ENCODE measurements around the gene PGM2L1.
A peak's percentile ranks its signal among the peaks of the same experiment; 100 is the strongest.

Gene PGM2L1

DNA sequence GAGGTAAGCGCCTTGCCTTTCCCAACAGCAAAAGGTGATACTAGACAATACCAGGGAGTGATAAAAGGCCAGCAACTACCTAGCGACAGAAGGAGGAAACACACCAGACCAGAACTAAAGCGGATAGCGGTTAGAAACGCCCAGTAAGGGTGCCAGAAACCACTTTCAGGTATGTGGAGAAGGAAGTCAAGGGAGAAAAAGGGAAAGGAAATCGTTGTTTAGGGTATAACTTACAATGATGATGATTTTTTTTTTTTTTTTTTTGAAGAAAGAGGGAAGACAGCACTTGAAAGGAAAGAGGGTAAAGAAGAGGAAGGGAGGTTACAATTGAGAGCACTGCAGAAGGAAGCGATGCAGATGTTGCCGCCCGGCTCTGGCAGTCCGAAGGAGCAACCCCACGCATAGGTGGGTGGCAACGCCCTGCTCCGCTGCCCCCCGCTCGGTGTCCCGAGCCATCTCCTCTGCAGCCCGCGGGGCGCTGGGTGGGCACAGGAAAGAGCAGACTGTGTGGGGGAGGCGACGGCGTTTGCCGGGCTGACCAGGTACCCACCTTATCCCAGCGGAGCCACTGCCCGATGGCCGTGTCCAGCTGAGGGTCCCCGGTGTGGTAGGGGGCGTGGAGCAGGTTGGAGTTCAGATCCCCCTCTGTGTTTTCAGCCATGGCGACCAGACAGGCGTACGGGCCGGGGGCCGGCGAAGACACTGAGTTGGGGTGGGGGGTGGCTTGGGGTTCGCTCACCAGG, 561 bp downstream of the PGM2L1 start:
- Histone ChIP-seq H3K4me3 (ENCODE audit: low read length) (peak overlapping the region; percentile 84), H3K9me3 (ENCODE audit: control insufficient read depth, low read length) (no peaks in the 10 kb centered on the region), H3K9ac (ENCODE audit: low read length) (peak overlapping the region; percentile 87), H3K4me1 (ENCODE audit: control insufficient read depth, insufficient read depth, low read length) (peaks cover 5% of the 10 kb centered on the region), H3K36me3 (ENCODE audit: control insufficient read depth, insufficient read depth, low read length, severe bottlenecking) (no peaks in the 10 kb centered on the region), H3K27me3 (replicated peaks; ENCODE audit: control insufficient read depth, insufficient read depth, low read length) (no peaks in the 10 kb centered on the region)
- peak; percentile 53 for DNase-seq (ENCODE audit: low read depth)

DNA sequence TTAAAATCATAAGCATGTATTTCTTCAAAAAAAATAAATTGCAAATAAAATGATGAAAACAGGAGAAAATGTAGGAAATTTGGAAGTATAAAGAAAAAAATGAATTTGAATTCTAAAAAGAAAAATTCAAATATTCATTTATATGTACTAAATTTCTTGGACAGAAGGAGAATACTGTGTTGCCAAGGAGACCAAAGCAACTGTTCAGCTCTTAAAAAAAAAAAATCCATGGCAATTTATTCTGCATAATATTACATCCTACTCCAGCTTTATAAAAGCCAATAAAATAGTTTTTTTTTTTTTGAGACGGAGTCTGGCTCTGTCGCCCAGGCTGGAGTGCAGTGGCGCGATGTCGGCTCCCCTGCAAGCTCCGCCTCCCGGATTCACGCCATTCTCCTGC, 6.0 kb downstream of the PGM2L1 start:
- H3K36me3 ChIP-seq (ENCODE audit: control insufficient read depth, insufficient read depth, low read length, severe bottlenecking) = no peaks in the 10 kb centered on the region
- H3K27me3 ChIP-seq (replicated peaks; ENCODE audit: control insufficient read depth, insufficient read depth, low read length) = no peaks in the 10 kb centered on the region
- DNase-seq (ENCODE audit: low read depth) = no peak
- H3K9ac ChIP-seq (ENCODE audit: low read length) = no peak overlapping the region
- H3K9me3 ChIP-seq (ENCODE audit: control insufficient read depth, low read length) = no peaks in the 10 kb centered on the region
- H3K4me3 ChIP-seq (ENCODE audit: low read length) = no peak overlapping the region
- H3K4me1 ChIP-seq (ENCODE audit: control insufficient read depth, insufficient read depth, low read length) = peaks cover under 1% of the 10 kb centered on the region

- no peaks in the 10 kb centered on the region for H3K4me1 ChIP-seq (ENCODE audit: control insufficient read depth, insufficient read depth, low read length)
- no peaks in the 10 kb centered on the region for H3K9me3 ChIP-seq (ENCODE audit: control insufficient read depth, low read length)
- H3K9ac ChIP-seq (ENCODE audit: low read length) = no peak overlapping the region
- H3K27me3 ChIP-seq (replicated peaks; ENCODE audit: control insufficient read depth, insufficient read depth, low read length) = no peaks in the 10 kb centered on the region
- H3K4me3 ChIP-seq (ENCODE audit: low read length) = no peak overlapping the region
- H3K36me3 ChIP-seq (ENCODE audit: control insufficient read depth, insufficient read depth, low read length, severe bottlenecking) = no peaks in the 10 kb centered on the region
- DNase-seq (ENCODE audit: low read depth) = no peak
Measured at GRCh38 chr11:74391193-74391592, 7.0 kb downstream of the PGM2L1 start.

DNA sequence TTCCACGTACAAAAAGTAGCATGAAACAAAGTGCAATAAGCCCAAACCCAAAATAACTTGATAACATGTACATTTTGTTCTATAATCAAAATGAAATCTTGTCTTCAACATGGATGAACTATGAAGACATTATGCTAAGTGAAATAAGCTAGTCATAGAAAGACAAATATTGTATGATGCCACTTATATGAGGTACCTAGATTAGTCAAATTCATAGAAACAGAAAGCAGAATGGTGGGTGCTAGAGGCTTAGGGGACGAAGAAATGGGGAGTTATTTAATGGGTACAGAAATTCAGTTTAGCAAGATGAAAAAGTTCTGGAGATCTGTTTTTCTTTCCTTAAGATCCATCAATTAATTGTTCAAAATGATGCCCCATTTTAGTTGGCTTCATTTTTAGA, 7.5 kb downstream of the PGM2L1 start:
- DNase-seq (ENCODE audit: low read depth) = no peak
- Histone ChIP-seq H3K4me3 (ENCODE audit: low read length) (no peak overlapping the region), H3K4me1 (ENCODE audit: control insufficient read depth, insufficient read depth, low read length) (no peaks in the 10 kb centered on the region), H3K36me3 (ENCODE audit: control insufficient read depth, insufficient read depth, low read length, severe bottlenecking) (no peaks in the 10 kb centered on the region), H3K9me3 (ENCODE audit: control insufficient read depth, low read length) (no peaks in the 10 kb centered on the region), H3K27me3 (replicated peaks; ENCODE audit: control insufficient read depth, insufficient read depth, low read length) (no peaks in the 10 kb centered on the region), H3K9ac (ENCODE audit: low read length) (no peak overlapping the region)

DNA sequence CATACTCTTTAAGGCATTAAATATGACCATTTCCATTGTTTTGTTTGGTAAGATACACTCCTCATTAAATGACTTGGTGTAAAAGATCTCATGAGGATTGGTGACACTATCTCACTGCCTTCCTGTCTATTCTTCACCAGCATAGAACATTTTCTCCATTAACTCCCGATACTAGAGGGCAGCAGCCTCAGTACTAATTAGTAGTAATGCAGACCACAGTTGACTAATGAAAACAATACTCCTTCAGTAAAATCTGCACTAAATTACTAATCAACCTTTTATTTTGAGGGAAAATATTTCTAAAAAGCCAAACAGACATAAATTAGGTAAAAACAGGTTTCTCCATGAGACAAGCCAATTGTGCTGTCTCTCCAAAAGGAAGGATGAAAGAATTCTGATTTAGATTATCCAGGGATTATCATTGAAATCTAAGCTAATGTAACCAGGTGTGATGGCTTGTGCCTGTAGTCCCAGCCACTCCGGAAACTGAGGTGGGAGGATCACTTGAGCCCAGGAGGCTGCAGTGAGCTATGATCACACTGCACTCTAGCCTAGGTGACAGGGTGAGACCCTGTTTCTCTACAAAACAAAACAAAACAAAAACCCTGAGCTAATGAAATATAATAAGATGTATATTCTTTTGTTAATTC, 9.4 kb downstream of the PGM2L1 start:
- H3K36me3 ChIP-seq (ENCODE audit: control insufficient read depth, insufficient read depth, low read length, severe bottlenecking) = no peaks in the 10 kb centered on the region
- H3K9ac ChIP-seq (ENCODE audit: low read length) = no peak overlapping the region
- H3K9me3 ChIP-seq (ENCODE audit: control insufficient read depth, low read length) = no peaks in the 10 kb centered on the region
- peak; percentile 87 for DNase-seq (ENCODE audit: low read depth)
- H3K27me3 ChIP-seq (replicated peaks; ENCODE audit: control insufficient read depth, insufficient read depth, low read length) = no peaks in the 10 kb centered on the region
- H3K4me1 ChIP-seq (ENCODE audit: control insufficient read depth, insufficient read depth, low read length) = no peaks in the 10 kb centered on the region
- H3K4me3 ChIP-seq (ENCODE audit: low read length) = no peak overlapping the region

DNA sequence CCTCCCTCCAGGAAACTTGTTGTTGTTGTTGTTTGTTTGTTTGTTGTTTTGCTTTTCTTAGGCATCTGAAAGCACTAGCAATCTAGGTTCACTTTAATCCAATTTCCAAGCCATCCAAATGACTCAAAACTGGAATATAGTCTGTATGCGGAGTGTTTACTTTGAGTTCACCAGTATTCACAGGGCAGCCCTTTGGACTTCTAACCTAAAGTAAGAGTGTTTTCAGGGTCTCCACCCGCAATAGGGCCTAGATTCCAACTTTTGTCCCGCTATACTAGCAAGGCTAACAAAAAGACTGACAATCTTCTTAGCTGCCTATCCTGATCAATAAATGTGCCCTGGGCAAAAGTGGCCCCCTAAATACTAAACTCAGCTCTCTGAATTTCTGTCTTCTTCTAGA, 13.6 kb downstream of the PGM2L1 start:
- H3K9me3 ChIP-seq (ENCODE audit: control insufficient read depth, low read length) = no peaks in the 10 kb centered on the region
- H3K4me1 ChIP-seq (ENCODE audit: control insufficient read depth, insufficient read depth, low read length) = no peaks in the 10 kb centered on the region
- H3K27me3 ChIP-seq (replicated peaks; ENCODE audit: control insufficient read depth, insufficient read depth, low read length) = no peaks in the 10 kb centered on the region
- no peak for DNase-seq (ENCODE audit: low read depth)
- no peak overlapping the region for H3K9ac ChIP-seq (ENCODE audit: low read length)
- no peaks in the 10 kb centered on the region for H3K36me3 ChIP-seq (ENCODE audit: control insufficient read depth, insufficient read depth, low read length, severe bottlenecking)
- no peak overlapping the region for H3K4me3 ChIP-seq (ENCODE audit: low read length)

DNA sequence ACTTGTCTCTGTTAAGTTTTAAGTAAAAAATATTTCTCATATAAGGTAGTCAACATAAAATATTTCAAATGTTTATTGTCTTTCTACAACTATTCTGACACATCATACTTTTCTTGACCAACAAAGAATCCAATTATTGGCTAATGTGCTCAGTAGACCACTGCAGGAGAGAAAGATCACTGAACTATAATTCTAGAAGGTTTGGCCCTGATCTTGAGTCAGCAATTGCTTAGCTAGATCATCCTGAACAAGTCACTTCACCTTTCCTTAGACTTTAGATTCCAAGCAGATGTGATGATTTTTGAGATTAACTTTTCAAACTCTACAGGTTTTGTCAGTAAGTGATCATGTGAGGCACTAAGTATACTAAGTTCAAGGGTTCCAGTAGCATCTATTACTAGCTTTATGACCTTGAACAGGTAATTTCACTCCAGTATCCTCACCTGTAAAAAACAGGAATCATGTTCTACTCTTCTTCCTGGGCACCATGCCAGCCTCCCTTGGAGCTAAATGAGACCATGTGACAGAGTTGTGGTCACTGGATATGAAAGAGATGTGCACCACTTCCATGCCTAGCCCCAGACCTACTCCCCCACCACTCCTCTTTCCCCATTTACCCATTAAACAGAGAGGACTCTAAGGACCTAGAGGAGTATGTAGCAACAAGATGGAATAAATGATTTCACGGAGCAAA, 17.3 kb downstream of the PGM2L1 start:
- DNase-seq (ENCODE audit: low read depth) = no peak

DNA sequence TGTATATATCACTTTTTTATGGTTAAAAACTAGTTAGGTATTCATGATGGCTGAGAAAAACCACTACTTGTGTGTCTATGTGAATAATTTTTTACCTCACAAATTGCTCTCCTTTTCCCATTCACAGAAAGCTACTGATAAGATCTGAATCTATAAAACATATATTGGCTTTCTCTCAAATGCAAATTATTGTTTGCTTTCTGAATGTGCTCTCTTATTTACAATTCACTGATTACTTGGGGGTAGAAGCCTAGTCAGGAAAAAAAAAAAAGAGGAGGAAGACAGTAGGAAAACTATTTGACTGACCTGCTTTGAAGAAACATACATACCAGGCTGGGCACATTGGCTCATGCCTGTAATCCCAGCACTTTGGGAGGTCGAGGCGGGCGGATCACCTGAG, 20.5 kb downstream of the PGM2L1 start:
- DNase-seq (ENCODE audit: low read depth) = no peak

More for the DNA sequence above, 17.3 kb downstream of the PGM2L1 start:
- no peaks in the 10 kb centered on the region for H3K9me3 ChIP-seq (ENCODE audit: control insufficient read depth, low read length)
- H3K4me3 ChIP-seq (ENCODE audit: low read length) = no peak overlapping the region
- H3K9ac ChIP-seq (ENCODE audit: low read length) = no peak overlapping the region
- H3K4me1 ChIP-seq (ENCODE audit: control insufficient read depth, insufficient read depth, low read length) = no peaks in the 10 kb centered on the region
- H3K27me3 ChIP-seq (replicated peaks; ENCODE audit: control insufficient read depth, insufficient read depth, low read length) = no peaks in the 10 kb centered on the region
- no peaks in the 10 kb centered on the region for H3K36me3 ChIP-seq (ENCODE audit: control insufficient read depth, insufficient read depth, low read length, severe bottlenecking)

GRCh38 chr11:74373382-74373781, 24.9 kb downstream of the PGM2L1 start:
- Histone ChIP-seq H3K4me1 (ENCODE audit: control insufficient read depth, insufficient read depth, low read length) (no peaks in the 10 kb centered on the region), H3K9ac (ENCODE audit: low read length) (no peak overlapping the region), H3K27me3 (replicated peaks; ENCODE audit: control insufficient read depth, insufficient read depth, low read length) (no peaks in the 10 kb centered on the region), H3K9me3 (ENCODE audit: control insufficient read depth, low read length) (no peaks in the 10 kb centered on the region), H3K36me3 (ENCODE audit: control insufficient read depth, insufficient read depth, low read length, severe bottlenecking) (no peaks in the 10 kb centered on the region), H3K4me3 (ENCODE audit: low read length) (no peak overlapping the region)
- DNase-seq (ENCODE audit: low read depth) = peak; percentile 34

More for the DNA sequence above, 20.5 kb downstream of the PGM2L1 start:
- no peaks in the 10 kb centered on the region for H3K9me3 ChIP-seq (ENCODE audit: control insufficient read depth, low read length)
- no peak overlapping the region for H3K9ac ChIP-seq (ENCODE audit: low read length)
- no peaks in the 10 kb centered on the region for H3K36me3 ChIP-seq (ENCODE audit: control insufficient read depth, insufficient read depth, low read length, severe bottlenecking)
- H3K4me3 ChIP-seq (ENCODE audit: low read length) = no peak overlapping the region
- H3K27me3 ChIP-seq (replicated peaks; ENCODE audit: control insufficient read depth, insufficient read depth, low read length) = no peaks in the 10 kb centered on the region
- H3K4me1 ChIP-seq (ENCODE audit: control insufficient read depth, insufficient read depth, low read length) = no peaks in the 10 kb centered on the region

GRCh38 chr11:74371269-74372052, 26.8 kb downstream of the PGM2L1 start:
- no peaks in the 10 kb centered on the region for H3K9me3 ChIP-seq (ENCODE audit: control insufficient read depth, low read length)
- peak; percentile 77 for DNase-seq (ENCODE audit: low read depth)
- peaks cover 3% of the 10 kb centered on the region for H3K36me3 ChIP-seq (ENCODE audit: control insufficient read depth, insufficient read depth, low read length, severe bottlenecking)
- H3K9ac ChIP-seq (ENCODE audit: low read length) = no peak overlapping the region
- peaks cover 3% of the 10 kb centered on the region for H3K4me1 ChIP-seq (ENCODE audit: control insufficient read depth, insufficient read depth, low read length)
- no peaks in the 10 kb centered on the region for H3K27me3 ChIP-seq (replicated peaks; ENCODE audit: control insufficient read depth, insufficient read depth, low read length)
- H3K4me3 ChIP-seq (ENCODE audit: low read length) = no peak overlapping the region

DNA sequence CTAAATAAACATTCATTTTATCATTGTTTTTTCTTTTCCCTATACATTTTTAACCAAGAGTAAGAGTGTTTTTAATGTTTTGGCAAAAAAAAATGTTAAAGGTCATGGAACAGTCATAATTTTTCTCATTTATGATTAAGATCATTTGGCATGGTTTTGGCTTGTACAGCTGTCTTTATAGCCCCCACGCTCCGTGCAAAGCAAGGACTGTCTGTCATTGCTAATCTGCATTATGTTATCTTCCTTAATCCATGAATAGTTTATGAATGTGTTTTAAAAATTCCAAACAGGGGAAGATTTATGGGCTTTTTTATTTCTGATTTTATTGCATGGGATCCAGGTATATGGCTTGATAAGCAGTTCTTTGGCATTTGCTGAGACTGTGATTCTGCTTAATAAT, 28.1 kb downstream of the PGM2L1 start:
- Histone ChIP-seq H3K4me3 (ENCODE audit: low read length) (no peak overlapping the region), H3K27me3 (replicated peaks; ENCODE audit: control insufficient read depth, insufficient read depth, low read length) (no peaks in the 10 kb centered on the region), H3K9ac (ENCODE audit: low read length) (no peak overlapping the region), H3K9me3 (ENCODE audit: control insufficient read depth, low read length) (no peaks in the 10 kb centered on the region), H3K36me3 (ENCODE audit: control insufficient read depth, insufficient read depth, low read length, severe bottlenecking) (peaks cover 3% of the 10 kb centered on the region), H3K4me1 (ENCODE audit: control insufficient read depth, insufficient read depth, low read length) (peaks cover 4% of the 10 kb centered on the region)
- DNase-seq (ENCODE audit: low read depth) = peak; percentile 60

Measured in adipocyte (in vitro differentiated cells).